Activated CD4-positive, alpha-beta T cell treated with anti-CD3 and anti-CD28 coated beads for 4 hours (primary cell): ENCODE results near the gene MB.

Experiments used
- DNase-seq, 2 donors: peaks; one replicate each; pipeline ENCODE4 v3.0.0-alpha.2; 2020

MB gene

GRCh38 chr22:35614404-35614803, 2.7 kb downstream of the MB start:
- no peak for DNase-seq

- DNase-seq, result no peak
Measured at GRCh38 chr22:35612903-35613302, 4.2 kb downstream of the MB start.

- no peak for DNase-seq
Measured at GRCh38 chr22:35611891-35612576, 5.1 kb downstream of the MB start.

GRCh38 chr22:35611200-35611890, 5.8 kb downstream of the MB start:
- DNase-seq, result no peak

GRCh38 chr22:35610741-35611140, 6.4 kb downstream of the MB start:
- no peak for DNase-seq

- DNase-seq, result no peak
Measured at GRCh38 chr22:35609761-35610160, 7.4 kb downstream of the MB start.

GRCh38 chr22:35609261-35609660, 7.9 kb downstream of the MB start:
- no peak for DNase-seq

- DNase-seq, result no peak
Measured at GRCh38 chr22:35608088-35608487, 9.0 kb downstream of the MB start.

GRCh38 chr22:35606916-35607315, 10.2 kb downstream of the MB start:
- no peak for DNase-seq

- no peak for DNase-seq
Measured at GRCh38 chr22:35605851-35606481, 11.2 kb downstream of the MB start.

GRCh38 chr22:35605369-35605680, 11.8 kb downstream of the MB start:
- DNase-seq, result no peak

- no peak for DNase-seq
Measured at GRCh38 chr22:35604621-35605368, 12.3 kb downstream of the MB start.

- DNase-seq, result no peak
Measured at GRCh38 chr22:35601743-35602615, 15.2 kb downstream of the MB start.

- no peak for DNase-seq
Measured at GRCh38 chr22:35601013-35601580, 16.0 kb downstream of the MB start.

- DNase-seq, result no peak
Measured at GRCh38 chr22:35600476-35600875, 16.7 kb downstream of the MB start.

- DNase-seq, result no peak
Measured at GRCh38 chr22:35599364-35599763, 17.8 kb downstream of the MB start.

- no peak for DNase-seq
Measured at GRCh38 chr22:35598396-35598710, 18.8 kb downstream of the MB start.

GRCh38 chr22:35597692-35598395, 19.3 kb downstream of the MB start:
- DNase-seq, result no peak

- DNase-seq, result no peak
Measured at GRCh38 chr22:35596821-35597220, 20.3 kb downstream of the MB start.

GRCh38 chr22:35594686-35595085, 22.4 kb downstream of the MB start:
- no peak for DNase-seq

GRCh38 chr22:35593891-35594470, 23.1 kb downstream of the MB start:
- DNase-seq, result no peak
